ENCODE results near the gene CCDC170.

The CCDC170 gene

DNA sequence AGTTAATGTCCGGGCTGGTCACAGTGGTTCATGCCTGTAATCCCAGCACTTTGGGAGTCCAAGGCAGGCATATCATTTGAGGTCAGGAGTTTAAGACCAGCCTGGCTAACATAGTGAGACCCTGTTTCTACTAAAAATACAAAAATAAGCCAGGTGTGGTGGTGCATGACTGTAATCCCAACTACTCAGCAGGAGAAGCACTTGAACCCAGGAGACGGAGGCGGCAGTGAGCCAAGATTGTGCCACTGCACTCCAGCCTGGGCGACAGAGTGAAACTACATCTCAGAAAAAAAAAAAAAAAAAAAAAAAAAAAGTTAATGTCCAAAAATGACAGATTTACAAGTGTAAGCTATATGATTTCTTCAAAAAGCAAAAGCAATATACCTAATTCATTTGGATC lies 124.9 kb downstream of the CCDC170 start:
- DNase-seq (ENCODE audit: low spot score) = no peak

DNA sequence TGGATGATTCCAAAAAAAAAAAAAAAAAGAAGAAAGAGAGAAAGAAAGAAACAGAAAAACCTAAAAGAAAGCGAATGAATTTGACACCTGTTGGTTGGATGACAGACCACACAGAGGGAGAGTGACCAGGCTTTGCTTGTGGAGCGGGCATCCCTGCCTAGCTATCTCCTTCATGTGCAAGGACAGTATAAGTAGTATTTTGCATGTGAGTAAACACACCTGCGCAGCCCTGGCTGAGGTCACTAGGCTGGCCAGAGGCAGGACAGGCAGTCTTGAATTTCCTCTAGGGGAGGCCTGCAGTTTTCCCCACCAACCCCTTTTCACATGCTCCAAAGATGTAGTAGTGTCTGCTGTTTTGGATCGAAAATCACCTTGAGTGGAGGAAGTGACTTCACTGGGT lies 126.4 kb downstream of the CCDC170 start:
- no peak for DNase-seq (ENCODE audit: low spot score)

DNA sequence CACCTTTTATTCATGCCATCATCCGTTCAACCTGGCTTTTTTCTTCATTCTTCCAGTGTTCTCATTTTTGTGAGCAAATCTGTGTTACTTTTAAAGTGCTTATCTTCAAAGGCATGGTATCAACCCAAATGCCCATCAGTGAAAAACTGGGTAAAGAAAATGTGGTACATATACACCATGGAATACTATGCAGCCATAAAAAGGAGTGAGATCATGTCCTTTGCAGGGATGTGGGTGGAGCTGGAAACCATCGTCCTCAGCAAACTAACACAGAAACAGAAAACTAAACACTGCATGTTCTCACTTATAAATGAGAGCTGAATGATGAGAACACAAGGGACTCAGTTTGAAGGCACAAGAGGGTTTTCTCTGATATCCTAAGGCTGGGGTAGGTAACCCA lies 130.3 kb downstream of the CCDC170 start:
- no peak for DNase-seq (ENCODE audit: low spot score)

DNA sequence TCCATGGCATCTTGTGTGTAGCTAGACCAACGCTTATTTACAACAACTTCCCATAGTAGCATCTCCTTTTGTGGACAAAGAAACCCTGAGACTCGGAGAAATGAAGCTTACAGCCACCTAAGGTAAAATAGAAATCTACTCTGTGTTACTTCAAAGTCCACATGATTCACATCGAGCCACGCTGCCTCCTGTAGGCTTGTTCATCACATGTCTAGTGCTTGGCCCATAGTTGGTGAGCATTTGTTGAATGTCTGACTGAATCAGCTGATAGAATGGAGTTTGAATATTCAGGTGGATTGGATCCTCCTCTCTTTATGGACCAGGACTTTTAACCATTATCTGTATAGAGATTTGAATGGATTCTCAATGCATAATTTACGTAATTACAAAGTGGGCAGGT lies 130.7 kb downstream of the CCDC170 start:
- no peak for DNase-seq (ENCODE audit: low spot score)

DNA sequence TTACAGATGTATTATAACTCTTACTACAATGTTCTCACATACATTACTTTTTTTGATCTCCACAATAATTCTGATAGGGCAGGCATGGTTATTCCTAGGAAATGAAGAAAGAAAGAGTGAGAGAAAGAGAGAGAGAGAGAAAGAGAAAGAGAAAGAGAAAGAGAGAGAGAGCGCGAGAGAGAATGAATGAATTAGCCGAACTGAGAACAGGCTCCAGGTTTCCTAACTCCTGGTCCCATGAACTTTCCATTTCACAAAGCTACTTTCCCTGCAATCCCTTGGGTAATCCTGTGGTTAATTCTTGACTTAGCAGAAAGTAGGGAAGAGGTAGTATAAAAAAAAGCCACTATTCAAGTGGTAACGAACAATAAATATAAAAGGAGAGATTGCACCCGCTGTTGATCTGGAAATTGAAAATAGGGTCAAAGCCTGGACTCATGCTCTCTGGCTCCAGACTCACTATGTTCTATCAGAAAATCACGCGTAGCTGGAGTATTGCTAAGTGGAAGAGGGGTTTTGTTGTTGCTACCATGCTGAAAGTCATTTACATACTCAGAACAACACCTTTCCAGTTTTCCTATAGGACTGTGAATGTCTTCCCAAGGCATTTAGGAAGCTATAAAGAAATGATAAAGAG lies 131.2 kb downstream of the CCDC170 start:
- DNase-seq (ENCODE audit: low spot score) = no peak

DNA sequence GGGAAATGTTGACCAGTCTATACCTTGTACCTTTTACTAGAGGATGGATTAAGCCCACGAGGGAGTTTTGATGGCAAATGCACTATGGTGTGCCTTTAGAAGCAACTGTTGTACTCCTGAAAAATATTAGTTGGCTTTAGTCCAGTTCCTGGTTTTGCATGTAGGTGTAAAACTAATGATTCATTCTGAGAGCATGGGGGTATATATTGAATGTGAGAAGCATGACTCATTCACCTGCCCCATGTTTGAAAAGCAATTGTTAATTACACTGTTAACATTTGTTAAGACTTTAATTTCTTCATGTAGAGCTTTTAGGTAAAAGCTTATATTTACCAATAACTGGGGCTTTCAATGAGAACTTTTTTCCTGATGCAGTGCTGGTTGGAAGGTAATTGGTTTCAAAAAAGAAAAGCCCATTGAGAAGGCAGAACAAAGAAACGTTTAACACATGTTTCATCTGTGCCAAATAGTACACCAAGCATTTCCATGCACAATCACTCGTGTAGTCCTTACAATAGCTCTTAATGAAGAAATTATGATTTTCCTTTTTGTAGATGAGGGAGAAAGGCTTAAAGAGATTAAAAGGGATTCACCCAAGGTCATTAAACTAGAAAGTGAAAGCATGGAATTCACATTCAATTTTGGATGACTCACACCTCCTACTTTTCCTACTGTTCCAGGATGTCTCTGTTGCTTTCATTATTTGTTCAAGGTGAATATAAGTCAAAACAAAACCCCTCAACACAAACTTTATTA lies 134.1 kb downstream of the CCDC170 start:
- DNase-seq (ENCODE audit: low spot score) = no peak

DNA sequence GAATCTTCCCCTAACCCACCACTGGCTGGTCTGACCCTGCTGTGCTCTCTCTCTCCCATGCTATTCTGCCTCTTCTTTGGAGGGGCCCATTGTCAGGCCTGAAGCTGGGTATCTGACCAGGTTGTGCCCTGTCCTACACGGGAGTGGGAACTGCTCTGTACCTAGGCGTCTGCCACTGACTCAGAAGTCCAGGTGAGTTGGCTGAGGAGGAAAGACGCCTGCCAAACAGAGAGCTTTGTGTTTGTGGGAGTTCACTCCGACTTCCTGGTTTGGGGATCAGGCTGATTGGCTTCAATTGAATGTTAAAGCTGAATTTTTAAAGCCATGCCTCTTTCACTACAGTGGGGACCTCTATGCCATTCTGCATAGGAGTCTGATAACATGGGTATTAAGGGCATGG lies 136.0 kb downstream of the CCDC170 start:
- DNase-seq (ENCODE audit: low spot score) = no peak

DNA sequence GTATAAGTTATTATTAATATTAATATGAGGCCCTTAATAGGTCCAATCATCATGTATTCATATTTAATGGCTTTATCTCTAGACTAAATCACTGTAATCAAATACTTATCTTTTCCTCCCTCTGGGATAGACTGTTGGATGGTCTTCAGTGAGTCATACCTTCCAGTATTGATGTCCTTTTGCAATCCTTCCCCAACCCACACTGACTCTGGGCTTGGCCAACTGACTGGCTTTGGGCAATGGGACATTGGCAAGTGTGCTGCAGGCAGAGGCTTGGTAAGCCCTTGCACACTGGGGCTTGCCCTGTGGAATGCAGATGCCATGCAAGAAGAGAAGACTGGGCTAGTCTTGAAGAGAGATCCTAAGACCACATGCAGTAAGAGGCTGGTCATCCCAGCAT lies 136.6 kb downstream of the CCDC170 start:
- DNase-seq (ENCODE audit: low spot score) = no peak

DNA sequence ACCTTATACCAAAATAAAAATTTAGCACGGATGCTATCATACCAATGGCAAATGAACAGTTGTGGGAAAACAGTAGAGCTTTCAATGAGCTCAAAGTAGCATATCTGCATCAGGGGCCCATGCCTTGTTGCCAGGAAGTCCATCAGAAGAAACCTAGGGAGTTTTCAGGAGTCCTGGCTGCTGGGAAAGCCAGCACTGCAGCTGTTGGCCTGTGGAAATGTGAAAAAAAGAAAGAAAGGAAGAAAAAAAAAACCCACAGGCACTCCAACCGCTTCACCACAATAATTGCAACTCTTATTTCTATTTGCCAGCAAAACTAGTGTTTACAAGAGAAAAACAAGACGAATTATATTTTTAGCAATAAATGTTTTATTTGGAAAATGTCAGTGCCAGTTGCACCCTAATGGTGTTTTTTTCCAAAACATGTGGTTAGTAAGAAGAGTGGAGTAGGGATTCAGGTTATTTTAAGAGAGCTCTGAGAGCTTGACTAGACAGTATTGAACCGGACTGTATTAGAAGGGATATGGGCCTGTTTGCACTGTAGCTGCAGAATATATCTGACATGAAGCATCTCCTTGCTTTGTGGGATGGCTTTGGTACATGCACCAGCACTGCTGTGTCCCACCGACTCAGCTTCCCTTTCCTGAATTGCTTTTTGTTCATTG lies 137.3 kb downstream of the CCDC170 start:
- no peak for DNase-seq (ENCODE audit: low spot score)

DNA sequence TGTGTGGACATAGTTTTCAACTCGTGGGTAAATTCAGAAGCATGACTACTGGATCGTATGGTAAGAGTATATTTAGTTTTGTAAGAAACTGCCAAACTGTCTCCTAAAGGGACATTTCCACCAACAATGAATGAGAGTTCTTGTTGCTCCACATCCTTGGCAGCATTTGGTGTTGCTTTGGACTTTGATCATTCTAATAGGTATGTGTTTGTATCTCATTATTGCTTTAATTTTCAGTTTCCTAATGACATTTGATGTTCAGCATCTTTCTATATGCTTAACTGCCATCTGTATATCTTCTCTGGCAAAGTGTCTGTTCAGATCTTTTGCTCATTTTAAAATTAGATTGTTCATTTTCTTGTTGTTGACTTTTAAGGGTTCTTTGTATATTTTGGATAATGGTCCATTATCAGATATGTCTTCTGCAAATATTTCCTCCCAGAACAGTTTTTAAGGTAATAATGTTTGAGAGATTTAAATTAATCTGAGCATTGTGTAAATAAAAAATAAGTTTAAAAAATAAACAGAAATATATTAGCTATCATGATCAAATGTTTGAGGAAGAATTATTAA lies 138.7 kb downstream of the CCDC170 start:
- no peak for DNase-seq (ENCODE audit: low spot score)

DNA sequence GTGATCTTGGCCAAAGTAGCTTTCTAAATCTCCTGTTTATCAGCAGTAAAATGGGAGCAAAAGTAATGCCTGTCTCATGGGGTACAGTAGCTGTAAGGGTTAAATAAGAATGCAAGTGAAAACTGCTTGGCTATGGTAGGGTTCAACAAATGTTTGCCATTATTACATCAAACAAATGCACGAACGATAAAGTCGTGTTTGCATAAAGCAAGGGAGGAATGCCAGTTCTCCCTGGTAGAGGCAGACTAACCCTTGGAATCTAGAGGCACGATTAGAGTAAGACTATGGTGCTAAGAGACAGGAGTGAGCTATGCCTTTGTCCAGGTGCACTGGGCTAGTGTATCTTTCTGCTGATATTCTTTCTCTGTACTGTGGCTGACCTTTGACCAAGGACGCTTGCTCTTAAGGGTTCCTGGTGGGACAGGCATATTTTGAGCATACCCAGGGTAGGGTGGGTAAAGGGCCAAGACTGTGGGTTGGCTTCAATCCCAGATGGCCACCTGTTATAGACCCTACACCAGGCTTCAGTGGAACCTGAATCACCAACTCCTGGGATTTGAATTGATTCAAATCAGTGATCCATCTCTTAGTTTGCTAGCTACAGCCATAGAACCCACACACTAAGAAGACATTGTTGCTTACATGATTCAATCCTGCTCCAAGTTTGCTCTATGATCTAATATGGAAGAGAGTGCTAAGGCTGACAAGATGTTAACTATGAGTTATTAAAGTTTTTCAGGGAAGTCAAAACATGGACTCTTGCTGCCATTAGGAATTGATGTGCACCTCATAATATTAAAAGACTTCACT lies 139.9 kb downstream of the CCDC170 start:
- no peak for DNase-seq (ENCODE audit: low spot score)

DNA sequence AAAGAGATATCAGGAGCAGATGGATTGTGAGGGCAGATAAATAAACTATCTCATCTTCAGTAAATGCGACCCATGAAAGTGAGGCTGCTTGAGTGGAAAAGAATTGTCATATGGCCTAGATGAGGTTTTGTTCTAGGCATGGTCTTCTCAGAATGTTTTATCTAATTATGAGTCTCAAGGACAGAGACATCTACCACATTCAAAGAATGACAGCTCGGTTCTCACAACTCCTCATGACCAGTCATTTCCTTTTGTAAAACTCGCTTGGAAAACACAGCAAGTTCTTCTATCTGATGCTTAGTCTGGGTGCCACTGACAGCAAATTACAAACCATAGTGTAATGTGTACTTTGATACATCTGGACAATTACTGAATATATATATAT lies 140.5 kb downstream of the CCDC170 start:
- DNase-seq (ENCODE audit: low spot score) = no peak

DNA sequence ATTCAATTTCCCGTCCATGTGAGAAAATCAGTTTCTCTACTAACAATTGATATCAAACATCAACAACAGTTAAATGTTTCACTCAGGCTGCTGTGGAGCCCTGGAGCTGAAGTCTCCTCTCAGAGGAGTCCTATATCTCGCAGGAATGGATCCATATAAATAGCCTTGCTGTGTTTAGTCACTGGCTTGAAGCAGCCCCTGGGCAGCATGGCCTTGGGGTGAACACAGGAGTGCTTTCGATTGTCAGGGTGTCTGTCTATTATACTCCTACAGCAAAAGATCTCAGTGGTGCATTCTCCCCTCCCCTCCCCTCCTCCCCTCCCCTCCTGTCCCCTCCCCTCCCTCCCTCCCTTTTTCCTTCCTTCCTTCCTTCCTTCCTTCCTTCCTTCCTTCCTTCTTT lies 141.9 kb downstream of the CCDC170 start:
- no peak for DNase-seq (ENCODE audit: low spot score)

DNA sequence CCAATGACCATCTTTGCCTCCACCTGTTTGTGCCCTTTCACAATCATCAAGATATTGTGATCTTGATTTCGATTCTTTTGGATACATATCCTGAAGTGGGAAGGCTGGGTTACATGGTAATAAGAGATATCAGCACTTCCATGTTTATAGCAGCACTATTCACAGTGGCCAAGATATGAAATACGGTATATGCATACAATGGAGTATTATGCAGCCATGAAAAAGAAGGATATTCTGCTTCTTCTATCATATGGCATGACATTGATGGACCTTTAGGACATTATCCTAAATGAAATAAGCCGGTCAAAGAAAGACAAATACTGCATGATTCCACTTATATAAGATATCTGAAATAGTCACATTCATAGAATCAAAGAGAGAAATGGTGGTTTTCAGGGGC lies 144.0 kb downstream of the CCDC170 start:
- DNase-seq (ENCODE audit: low spot score) = no peak

DNA sequence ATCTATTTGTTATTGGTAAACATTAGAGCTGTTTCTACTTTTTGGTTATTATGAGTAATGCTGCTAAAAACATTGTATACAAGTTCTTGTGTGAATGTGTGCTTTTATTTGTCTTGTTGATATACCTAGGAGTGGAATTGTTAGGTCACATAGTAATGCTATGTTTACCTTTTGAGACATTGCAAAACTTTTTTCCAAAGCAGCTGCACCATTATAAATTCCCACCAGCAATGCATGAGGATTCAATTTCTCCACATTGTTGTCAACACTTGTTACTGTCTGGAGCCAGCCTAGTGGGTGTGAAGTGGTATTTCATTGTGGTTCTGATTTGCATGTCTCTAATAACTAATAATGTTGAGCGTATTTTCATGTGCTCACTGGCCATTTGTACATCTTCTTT lies 145.9 kb downstream of the CCDC170 start:
- DNase-seq (ENCODE audit: low spot score) = no peak

DNA sequence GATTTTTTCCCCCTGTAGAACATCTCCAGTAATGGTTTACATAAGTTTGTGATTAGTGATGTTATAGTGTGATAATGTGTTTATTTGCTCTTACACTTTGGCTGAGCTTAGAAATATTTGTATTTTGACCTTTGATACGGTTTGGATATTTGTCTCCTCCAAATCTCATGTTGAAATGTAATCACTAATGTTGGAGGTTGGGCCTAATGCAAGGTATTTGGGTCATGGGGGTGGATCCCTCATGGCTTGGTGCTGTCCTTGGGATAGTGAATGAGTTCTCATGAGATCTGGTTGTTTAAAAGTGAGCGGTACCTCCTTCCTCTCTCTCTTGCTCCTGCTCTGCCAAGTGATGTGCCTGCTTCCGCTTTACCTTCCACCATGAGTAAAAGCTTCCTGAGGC lies 147.2 kb downstream of the CCDC170 start:
- DNase-seq (ENCODE audit: low spot score) = no peak

DNA sequence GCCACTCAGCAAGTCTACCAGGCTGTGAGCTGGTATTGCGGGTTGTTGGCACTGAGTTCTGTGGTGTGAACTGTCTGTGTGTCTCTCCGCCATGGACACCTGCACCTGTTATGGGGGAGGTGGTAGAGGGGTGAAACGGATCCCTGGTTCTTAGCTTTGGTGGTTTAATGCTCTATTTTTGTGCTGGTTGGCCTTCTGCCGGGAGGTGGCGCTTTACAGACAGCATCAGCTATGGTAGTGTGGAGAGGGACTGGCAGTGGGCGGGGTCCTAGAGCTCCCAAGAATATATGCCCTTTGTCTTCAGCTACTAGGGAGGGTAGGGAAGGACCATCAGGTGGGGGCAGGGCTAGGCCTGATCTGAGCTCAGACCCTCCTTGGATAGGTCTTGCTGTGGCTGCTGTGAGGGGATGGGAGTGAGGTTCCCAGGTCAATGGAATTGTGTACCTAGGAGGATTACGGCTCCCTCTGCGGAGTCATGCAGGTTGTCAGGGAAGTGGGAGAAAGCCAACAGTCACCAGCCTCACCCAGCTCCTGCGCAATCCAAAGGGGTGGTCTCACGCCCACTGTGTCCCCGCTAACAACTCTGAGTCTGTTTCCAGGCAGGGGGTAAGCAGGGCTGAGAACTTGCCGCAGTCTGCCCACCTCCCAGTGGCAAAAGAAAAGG lies 154.3 kb downstream of the CCDC170 start:
- DNase-seq (ENCODE audit: low spot score) = no peak

DNA sequence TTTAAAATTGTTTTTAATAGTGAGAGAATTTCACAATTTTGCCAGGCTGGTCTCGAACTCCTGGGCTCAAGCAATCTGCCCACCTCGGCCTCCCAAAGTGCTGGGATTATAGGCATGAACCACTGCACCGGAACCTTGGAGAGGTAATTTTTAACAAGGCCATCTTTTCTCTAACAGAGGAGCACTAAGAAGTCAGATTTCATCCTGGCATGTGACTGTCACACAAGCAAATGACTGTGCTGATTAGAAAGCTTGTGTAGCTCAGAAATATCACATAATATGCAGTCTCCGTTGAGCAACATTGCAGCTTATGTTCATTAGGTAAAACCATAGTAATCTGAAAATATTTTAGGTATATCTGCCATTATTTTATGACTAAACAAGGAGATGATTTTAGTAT lies 156.0 kb downstream of the CCDC170 start:
- no peak for DNase-seq (ENCODE audit: low spot score)

DNA sequence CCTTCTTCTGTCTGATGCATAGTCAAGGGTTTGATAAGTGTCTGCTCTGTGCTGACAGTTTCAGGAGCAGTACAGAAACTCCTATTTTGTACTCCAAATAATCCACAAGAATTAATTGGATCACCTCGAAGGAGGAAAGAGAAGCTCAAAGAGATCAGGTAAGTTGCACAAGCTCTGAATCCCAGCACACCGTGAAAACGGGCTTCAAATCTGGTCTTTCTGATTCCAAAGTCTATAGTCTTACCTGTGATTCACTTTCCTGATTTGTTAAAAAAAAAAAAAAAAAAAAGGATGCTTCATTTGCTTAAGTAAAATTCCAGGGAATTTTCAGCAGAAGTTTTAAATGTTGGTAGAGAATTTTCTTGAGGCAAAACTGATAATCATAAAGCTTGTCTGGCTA lies 157.8 kb downstream of the CCDC170 start:
- DNase-seq (ENCODE audit: low spot score) = no peak

DNA sequence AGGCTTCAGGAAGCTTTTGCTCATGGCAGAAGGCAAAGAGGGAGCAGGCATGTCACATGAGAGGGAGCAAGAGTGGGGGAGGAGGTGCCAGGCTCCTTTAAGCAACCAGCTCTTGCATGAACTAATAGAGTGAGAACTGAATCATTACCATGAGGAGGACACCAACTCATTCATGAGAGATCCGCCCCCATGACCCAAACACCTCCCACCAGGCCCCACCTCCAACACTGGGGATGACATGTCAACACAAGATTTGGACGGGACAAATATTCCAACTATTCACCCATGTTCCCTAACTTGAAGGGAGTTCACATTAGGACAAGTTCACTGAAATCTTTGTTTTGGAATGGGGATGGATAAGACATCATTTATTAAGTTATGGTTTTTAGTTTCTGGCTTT lies 158.5 kb downstream of the CCDC170 start:
- DNase-seq (ENCODE audit: low spot score) = no peak

DNA sequence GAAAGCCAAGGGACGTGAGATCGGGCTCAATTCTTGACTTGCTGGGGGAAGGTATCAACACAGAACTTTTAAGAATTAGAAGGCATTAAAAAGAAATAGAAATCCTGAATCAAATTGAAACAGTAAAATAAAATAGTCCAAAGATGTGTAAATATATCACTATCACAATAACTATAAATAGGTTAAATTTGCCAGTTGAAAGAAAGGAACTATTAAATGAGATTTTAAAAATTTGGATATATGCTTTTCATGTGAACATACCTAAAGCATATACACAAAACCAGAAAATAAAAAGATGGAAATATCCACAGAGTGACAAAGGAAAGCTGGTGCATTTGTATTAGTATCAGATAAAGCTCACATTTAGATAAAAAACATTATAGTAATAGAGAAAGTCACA lies 161.3 kb downstream of the CCDC170 start:
- DNase-seq (ENCODE audit: low spot score) = no peak

DNA sequence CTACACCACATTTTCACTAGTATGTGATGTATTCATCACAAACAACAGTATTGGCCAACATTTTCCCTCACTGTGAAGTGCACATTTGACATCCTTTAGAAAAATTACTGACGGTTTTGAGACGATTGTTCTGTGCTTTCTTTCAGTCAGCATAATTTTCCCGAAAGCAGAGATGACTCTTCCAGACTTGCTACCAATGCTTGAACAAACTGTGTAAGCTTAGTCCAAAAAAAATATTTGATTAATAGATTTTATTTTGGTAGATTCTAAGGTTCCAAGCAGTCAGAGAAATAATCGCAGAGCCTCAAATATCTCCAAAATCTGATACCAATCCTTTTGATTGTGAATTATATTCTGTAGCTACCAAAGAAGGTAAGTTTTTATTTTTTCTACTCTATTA lies 162.6 kb downstream of the CCDC170 start:
- DNase-seq (ENCODE audit: low spot score) = no peak

Measured in CD4-positive, alpha-beta T cell treated with Interleukin-15 for 4 hours (primary cell).